ENCODE data around the gene SEC14L1. TPM values are rescaled to one million over a fixed set of nuclear protein-coding genes. Genes with fewer than 3 reads are reported as not detected.
A peak's percentile ranks its signal among the peaks of the same experiment; 100 is the strongest.

The SEC14L1 gene
- 100 to 1,000 TPM; 100 to 291 (median 145) TPM for total RNA-seq

DNA sequence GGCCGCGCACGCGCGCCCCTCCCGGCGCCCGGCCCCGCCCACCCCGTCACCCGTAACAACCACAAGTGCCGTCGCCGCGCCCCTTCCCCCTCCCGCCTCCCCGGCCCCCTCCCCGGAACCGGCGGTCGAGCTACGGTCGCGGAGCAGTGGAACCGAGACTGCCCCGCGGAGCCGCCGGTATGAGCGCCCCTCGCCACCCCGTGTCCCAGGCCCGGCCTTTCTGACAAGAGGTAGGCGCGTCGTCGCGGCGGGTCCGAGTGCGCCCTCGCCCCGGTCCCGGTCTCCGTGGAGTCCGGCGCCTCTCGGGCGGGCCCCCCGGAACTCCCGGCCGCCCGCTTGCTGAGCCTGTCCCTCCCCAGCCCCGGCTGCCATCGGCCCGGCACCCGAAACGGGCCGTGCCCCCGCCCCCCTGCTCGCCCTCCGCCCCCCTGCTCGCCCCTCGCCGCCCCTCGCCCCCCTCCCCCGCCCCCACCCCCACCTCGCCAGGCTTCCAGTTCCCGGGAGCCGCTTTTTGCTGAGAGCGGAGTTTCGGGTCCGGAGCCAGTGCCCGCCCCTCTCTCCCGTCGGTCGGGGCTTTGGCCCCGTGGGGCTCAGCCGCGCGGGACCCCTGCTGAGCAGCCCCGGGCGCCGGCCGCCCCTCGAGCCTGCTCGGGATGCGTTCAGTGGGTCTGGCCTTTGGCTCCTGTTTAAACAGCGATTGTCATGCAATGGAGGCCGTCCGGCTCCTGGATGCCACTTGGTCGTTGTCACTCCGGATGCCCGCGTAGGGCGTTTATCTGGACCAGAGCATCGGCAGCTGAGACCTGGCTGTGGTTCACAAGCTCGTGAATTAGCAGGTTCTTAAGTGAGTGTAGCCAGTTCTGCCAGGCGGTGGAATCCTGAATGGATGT is at the start of gene SEC14L1:
SEC14L1 (plus strand) TSS at position 92 of the 890 bp plus-strand sequence. CDS start 2,628 bp downstream, outside the sequence.
- Histone ChIP-seq H3K4me1 (peaks cover 24 to 47% (median 40%) of the 10 kb centered on the region in 4 donors), H3K27me3 (peaks cover 0 to 2% (median 0%) of the 10 kb centered on the region in 4 donors), H3K4me3 (peak within 1 kb of the TSS; percentile 76 to 98 (median 86)), H3K27ac (peak within 1 kb of the TSS; percentile 96 to 99 (median 98)), H3K9me3 (peaks cover 0 to 6% (median 0%) of the 10 kb centered on the region in 4 donors), H3K36me3 (peaks cover 0 to 37% (median 8%) of the 10 kb centered on the region in 4 donors)
- TF ChIP-seq POLR2A (IDR thresholded peaks at IDR 0.05) (peak in 1 of 4 donors; percentile 38), POLR2AphosphoS5 (IDR thresholded peaks at IDR 0.05) (peak in 1 of 2 donors; percentile 19), EP300 (IDR thresholded peaks at IDR 0.05) (no peak)
- TF ChIP-seq, protein P1, sequence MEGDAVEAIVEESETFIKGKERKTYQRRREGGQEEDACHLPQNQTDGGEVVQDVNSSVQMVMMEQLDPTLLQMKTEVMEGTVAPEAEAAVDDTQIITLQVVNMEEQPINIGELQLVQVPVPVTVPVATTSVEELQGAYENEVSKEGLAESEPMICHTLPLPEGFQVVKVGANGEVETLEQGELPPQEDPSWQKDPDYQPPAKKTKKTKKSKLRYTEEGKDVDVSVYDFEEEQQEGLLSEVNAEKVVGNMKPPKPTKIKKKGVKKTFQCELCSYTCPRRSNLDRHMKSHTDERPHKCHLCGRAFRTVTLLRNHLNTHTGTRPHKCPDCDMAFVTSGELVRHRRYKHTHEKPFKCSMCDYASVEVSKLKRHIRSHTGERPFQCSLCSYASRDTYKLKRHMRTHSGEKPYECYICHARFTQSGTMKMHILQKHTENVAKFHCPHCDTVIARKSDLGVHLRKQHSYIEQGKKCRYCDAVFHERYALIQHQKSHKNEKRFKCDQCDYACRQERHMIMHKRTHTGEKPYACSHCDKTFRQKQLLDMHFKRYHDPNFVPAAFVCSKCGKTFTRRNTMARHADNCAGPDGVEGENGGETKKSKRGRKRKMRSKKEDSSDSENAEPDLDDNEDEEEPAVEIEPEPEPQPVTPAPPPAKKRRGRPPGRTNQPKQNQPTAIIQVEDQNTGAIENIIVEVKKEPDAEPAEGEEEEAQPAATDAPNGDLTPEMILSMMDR (IDR thresholded peaks at IDR 0.05) = no peak
- ATAC-seq (ENCODE audit: low FRiP score in 2 of 2) (no peak), DNase-seq (peak; percentile 46 to 88)
- WGBS, 2 donors = 0 to 1% methylated on average over 9 to 14 of the region's 99 CpGs

- Histone ChIP-seq H3K4me1 (peaks cover 44 to 53% (median 49%) of the 10 kb centered on the region in 4 donors), H3K9me3 (no peaks in the 10 kb centered on the region), H3K27ac (no peak overlapping the region), H3K4me3 (no peak overlapping the region), H3K27me3 (no peaks in the 10 kb centered on the region), H3K36me3 (peaks cover 20 to 60% (median 34%) of the 10 kb centered on the region in 4 donors)
- DNase-seq (no peak), ATAC-seq (ENCODE audit: low FRiP score in 2 of 2) (no peak)
- no peak for TF ChIP-seq POLR2AphosphoS5 (IDR thresholded peaks at IDR 0.05)
- TF ChIP-seq, protein P1 (IDR thresholded peaks at IDR 0.05) = no peak
- TF ChIP-seq EP300 (IDR thresholded peaks at IDR 0.05) = no peak
- no peak for TF ChIP-seq POLR2A (IDR thresholded peaks at IDR 0.05)
- WGBS, 2 donors = 94 to 98% methylated on average over 7 of the region's 7 CpGs
These were observed 48.7 kb upstream of the SEC14L1 start for GRCh38 chr17:77092025-77092424.

DNA sequence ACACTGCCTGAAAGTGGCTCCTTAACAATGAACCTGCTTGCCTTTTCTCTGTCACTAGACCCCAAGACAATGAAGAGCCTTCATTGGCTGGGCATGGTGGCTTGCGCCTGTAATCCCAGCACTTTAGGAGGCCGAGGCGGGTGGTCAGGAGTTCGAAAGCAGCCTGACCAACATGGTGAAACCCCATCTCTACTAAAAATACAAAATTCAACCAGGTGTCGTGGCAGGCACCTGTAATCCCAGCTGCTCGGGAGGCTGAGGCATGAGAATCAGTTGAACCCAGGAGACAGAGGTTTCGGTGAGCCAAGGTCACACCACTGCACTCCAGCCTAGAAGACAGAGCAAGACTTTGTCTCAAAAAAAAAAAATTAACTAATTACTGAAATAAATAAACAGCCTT is 45.3 kb upstream of the SEC14L1 start:
- 94% methylated on average over 7 of the region's 7 CpGs for WGBS, 2 donors
- H3K36me3 ChIP-seq = peaks cover 20 to 60% (median 34%) of the 10 kb centered on the region in 4 donors

GRCh38 chr17:77096570-77097214 is 44.1 kb upstream of the SEC14L1 start:
- peaks cover 39 to 46% (median 42%) of the 10 kb centered on the region in 4 donors for H3K4me1 ChIP-seq
- H3K36me3 ChIP-seq = peaks cover 17 to 49% (median 29%) of the 10 kb centered on the region in 4 donors
- no peak overlapping the region for H3K4me3 ChIP-seq
- peak in 1 of 2 donors; percentile 36 for DNase-seq
- ATAC-seq (ENCODE audit: low FRiP score in 2 of 2) = peak; percentile 56 to 58
- H3K27ac ChIP-seq = peak overlapping the region; percentile 73 to 84 (median 83)
- 23 to 40% methylated on average over 12 of the region's 12 CpGs for WGBS, 2 donors
- H3K9me3 ChIP-seq = no peaks in the 10 kb centered on the region
- TF ChIP-seq, protein P1 (IDR thresholded peaks at IDR 0.05) = peak; percentile 37 to 77 (median 68)
- TF ChIP-seq POLR2AphosphoS5 (IDR thresholded peaks at IDR 0.05) (peak; percentile 40 to 69), EP300 (IDR thresholded peaks at IDR 0.05) (peak in 2 of 4 donors; percentile 83 to 88), POLR2A (IDR thresholded peaks at IDR 0.05) (no peak)
- H3K27me3 ChIP-seq = no peaks in the 10 kb centered on the region

More for the DNA sequence above, 45.3 kb upstream of the SEC14L1 start:
- DNase-seq (no peak), ATAC-seq (ENCODE audit: low FRiP score in 2 of 2) (no peak)
- Histone ChIP-seq H3K4me3 (no peak overlapping the region), H3K4me1 (peaks cover 47 to 55% (median 53%) of the 10 kb centered on the region in 4 donors), H3K27ac (peak overlapping the region in 3 of 4 donors; percentile 82 to 84 (median 84)), H3K27me3 (no peaks in the 10 kb centered on the region), H3K9me3 (no peaks in the 10 kb centered on the region)
- TF ChIP-seq POLR2A (IDR thresholded peaks at IDR 0.05) (no peak), POLR2AphosphoS5 (IDR thresholded peaks at IDR 0.05) (no peak), EP300 (IDR thresholded peaks at IDR 0.05) (no peak)
- TF ChIP-seq, protein P1 (IDR thresholded peaks at IDR 0.05) = no peak
